Activated naive CD8-positive, alpha-beta T cell treated with anti-CD3 and anti-CD28 coated beads for 36 hours (primary cell): ENCODE data around the gene BTBD2. TPM values are rescaled to one million over a fixed set of nuclear protein-coding genes. Genes with fewer than 3 reads are reported as not detected.

Experiments
- DNase-seq: peaks from one replicate; pipeline ENCODE4 v3.0.0; 2021
- H3K27ac Mint-ChIP-seq: one replicate; pipeline ENCODE4 v1.8.0; 2022; ENCODE audit warnings: mild to moderate bottlenecking, moderate library complexity, mixed read lengths
- H3K27me3 Mint-ChIP-seq: one replicate; pipeline ENCODE4 v1.8.0; 2022; ENCODE audit warnings: mild to moderate bottlenecking, mixed read lengths
- H3K36me3 Mint-ChIP-seq: one replicate; pipeline ENCODE4 v1.8.0; 2021; ENCODE audit warnings: mild to moderate bottlenecking, mixed read lengths
- H3K4me1 Mint-ChIP-seq: one replicate; pipeline ENCODE4 v1.8.0; 2021; ENCODE audit warnings: mixed read lengths
- H3K4me3 Mint-ChIP-seq: one replicate; pipeline ENCODE4 v1.8.0; 2022; ENCODE audit warnings: mild to moderate bottlenecking, moderate library complexity, mixed read lengths
- H3K9me3 Mint-ChIP-seq: one replicate; pipeline ENCODE4 v1.8.0; 2022; ENCODE audit warnings: mixed read lengths
- total RNA-seq, 2 experiments: library from RNA; stranded (reverse); gene quantifications; one replicate each; pipeline ENCODE4 v1.2.3, GENCODE V29; 2021

Gene BTBD2
- total RNA-seq, 2 experiments from 2014 or later: 22.1 to 26.2 TPM

DNA sequence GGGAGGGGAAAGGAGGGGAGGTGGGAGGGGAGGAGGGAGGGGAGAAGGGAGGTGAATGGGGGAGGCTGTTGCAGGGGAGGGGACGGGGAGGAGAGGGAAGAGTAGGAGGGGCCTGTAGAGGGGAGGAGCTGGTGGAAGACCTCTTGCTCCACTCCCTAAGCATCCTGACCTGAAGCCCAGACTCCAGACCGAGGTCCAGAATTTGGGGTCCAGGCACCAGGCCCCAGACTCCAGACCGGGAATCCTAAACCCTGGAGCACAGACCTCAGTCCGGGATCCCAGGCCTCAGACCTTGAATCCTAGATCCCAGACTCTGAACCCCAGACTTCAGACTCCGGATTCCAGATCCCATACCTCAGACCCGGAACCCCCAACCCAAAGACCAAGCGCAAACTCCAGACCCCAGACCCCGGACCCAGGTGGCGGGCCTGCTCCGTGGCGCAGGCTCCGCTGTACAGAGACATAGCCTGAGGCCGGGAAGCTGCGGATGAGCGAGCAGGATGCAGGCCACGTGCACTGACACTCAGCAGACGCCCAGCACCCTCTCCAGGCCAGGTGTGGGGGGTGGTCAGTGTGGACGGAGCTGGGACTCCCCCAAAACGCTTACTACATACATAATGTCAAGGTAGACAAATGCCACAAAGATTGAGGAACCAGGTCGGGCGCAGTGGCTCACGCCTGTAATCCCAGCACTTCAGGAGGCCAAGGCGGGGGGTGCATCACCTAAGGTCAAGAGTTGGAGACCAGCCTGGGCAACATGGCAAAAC, 710 bp upstream of the BTBD2 start:
- H3K4me3 Mint-ChIP-seq: peak overlapping the region; percentile 70
- peak; percentile 39 for DNase-seq
- H3K4me1 Mint-ChIP-seq: peaks cover 7% of the 10 kb centered on the region
- H3K9me3 Mint-ChIP-seq: no peaks in the 10 kb centered on the region
- H3K27ac Mint-ChIP-seq: no peak overlapping the region
- no peaks in the 10 kb centered on the region for H3K27me3 Mint-ChIP-seq
- peaks cover 9% of the 10 kb centered on the region for H3K36me3 Mint-ChIP-seq

DNA sequence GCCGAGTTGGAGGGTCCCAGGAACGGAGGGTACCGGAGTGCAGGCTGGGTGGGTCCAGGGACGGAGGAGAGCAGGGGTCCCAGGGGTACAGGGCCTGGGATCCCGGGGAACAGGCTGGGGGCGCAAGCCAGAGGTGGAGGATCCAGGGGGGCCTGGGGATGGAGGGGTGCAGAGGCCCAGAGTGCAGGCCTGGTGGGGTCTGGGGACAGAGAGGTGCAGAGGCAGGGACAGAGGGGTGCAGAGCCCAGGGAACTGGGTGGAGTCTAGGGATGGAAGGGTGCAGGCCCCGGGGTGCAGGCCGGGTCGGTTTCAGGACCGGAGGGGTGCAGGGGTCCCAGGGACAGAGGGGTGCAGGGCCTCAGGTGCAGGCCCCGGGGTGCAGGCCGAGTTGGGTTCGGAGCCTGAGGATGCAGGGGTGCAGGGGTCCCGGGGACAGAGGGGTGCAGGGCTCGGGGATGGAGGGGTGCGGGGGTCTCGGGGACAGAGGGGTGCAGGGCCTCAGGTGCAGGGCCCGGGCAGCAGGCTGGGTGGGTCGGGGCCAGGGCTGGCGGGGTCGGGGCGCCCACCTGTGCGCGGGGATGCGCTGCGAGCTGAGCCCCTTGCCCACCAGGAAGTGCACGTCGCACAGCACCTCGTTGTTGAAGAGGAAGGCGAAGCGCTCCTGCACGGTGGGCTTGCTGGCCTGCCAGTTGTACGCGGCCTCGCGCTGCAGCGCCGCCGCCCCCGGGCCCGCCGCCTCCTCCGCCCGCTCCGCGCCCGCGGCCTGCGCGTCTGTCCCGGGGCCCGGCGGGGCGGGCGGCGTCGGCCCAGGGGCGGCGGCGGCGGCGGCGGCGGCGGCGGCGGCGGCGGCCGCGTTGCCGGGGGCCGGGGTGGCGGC, 545 bp downstream of the BTBD2 start:
- Mint-ChIP-seq H3K9me3 (no peaks in the 10 kb centered on the region), H3K4me3 (peak overlapping the region; percentile 76), H3K4me1 (peaks cover 7% of the 10 kb centered on the region), H3K27me3 (no peaks in the 10 kb centered on the region), H3K36me3 (peaks cover 9% of the 10 kb centered on the region), H3K27ac (peak overlapping the region; percentile 42)
- peak; percentile 54 for DNase-seq

DNA sequence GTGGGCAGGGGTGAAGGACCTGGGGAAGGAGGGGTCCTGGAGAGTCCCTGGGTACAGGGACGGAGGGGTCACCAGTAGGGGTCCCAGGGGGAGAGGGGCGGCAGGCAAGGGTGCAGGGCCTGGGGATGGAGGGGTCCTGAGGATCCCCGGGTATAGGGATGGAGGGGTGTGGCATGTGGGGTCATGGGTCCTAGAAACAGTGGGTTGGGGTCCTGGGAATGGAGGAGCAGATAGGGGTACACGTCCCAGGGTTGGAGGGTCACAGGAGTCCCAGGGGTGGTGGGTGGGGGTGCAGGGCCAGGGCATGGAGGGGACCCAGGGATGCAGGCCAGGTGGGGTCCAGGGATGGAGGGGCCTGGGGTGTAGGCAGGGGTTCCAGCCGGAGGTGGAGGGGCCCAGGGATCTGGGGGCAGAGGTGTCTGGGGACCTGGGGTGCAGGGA, 1.4 kb downstream of the BTBD2 start:
- DNase-seq: no peak
- Mint-ChIP-seq H3K9me3 (no peaks in the 10 kb centered on the region), H3K4me1 (peaks cover 7% of the 10 kb centered on the region), H3K27me3 (no peaks in the 10 kb centered on the region), H3K4me3 (peak overlapping the region; percentile 76), H3K27ac (no peak overlapping the region), H3K36me3 (peaks cover 9% of the 10 kb centered on the region)

DNA sequence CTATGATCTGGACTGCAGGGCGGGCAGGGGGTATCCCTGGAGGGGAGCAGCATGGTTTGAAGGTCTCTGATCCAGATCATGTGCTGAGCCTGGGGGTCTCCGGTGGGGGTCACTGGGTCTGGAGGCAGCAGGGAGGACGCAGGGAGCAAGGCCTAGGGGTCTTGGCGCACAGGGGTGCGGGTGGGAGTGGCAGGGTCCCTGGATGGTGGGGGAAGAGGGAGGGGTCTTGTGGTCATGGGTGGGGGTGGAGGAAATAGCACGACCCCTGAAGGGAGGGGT, 1.9 kb downstream of the BTBD2 start:
- peaks cover 9% of the 10 kb centered on the region for H3K36me3 Mint-ChIP-seq
- no peaks in the 10 kb centered on the region for H3K27me3 Mint-ChIP-seq
- no peak for DNase-seq
- H3K27ac Mint-ChIP-seq: no peak overlapping the region
- H3K4me3 Mint-ChIP-seq: no peak overlapping the region
- no peaks in the 10 kb centered on the region for H3K9me3 Mint-ChIP-seq
- peaks cover 8% of the 10 kb centered on the region for H3K4me1 Mint-ChIP-seq

DNA sequence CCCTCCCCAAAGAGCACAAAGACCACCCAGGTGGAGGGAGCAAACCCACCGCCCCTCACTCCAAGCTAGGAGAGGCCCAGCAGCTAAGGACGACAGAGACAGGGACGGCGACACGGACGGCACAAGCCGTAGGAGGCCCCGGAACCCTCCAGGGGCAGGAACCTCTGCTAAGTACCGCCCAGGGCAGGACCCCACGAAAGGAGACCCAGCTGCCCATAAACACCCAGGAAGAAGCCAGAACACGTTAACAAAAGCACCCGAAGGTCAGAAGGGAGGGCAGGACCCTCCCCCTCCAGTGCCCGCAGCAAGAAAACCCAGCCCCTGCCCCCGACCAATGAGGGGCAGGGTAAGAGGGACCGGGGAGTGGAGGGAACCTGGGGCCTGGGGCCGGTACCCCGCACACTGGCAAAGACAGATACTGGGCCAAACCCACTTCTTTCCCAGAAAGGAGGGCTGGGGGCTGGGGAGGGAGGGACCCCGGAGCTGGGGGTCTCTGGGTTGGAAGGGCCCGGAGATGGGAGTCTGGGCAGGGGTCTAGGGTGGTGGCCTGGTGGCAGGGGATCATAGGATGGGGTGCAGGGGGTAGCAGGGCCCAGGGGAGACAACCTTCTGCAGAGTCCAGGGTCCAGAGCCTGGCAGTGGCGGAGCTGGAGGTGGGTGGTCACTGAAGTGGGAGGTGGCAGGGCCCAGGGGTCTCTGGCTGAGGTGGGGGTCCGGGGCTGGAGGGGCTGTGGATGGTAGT, 2.4 kb downstream of the BTBD2 start:
- H3K27ac Mint-ChIP-seq: peak overlapping the region; percentile 34
- H3K4me1 Mint-ChIP-seq: peaks cover 9% of the 10 kb centered on the region
- H3K27me3 Mint-ChIP-seq: no peaks in the 10 kb centered on the region
- H3K36me3 Mint-ChIP-seq: peaks cover 9% of the 10 kb centered on the region
- DNase-seq: no peak
- H3K9me3 Mint-ChIP-seq: no peaks in the 10 kb centered on the region
- H3K4me3 Mint-ChIP-seq: no peak overlapping the region

DNA sequence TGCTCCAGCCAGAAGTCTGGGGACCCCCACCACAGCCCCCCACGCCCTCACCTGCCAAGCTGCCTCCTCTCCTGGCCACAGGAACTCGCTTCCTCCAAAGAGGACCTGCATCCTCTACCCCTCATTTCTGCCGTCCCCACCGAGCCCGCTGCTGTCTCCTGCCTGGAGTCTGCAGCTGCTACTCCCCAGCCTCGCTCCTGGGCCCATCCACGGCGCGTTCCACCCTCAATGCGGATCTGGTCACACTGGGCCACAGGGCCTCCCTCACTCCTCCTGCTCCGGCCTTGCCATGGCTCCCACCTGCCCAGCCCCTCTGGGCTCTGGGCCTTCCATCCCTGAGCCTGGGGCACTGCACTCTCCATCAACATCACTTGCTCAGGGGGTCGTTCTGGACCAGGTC, 4.3 kb downstream of the BTBD2 start:
- H3K4me3 Mint-ChIP-seq: no peak overlapping the region
- H3K9me3 Mint-ChIP-seq: no peaks in the 10 kb centered on the region
- no peak overlapping the region for H3K27ac Mint-ChIP-seq
- no peak for DNase-seq
- H3K36me3 Mint-ChIP-seq: peaks cover 9% of the 10 kb centered on the region
- H3K4me1 Mint-ChIP-seq: peaks cover 4% of the 10 kb centered on the region
- no peaks in the 10 kb centered on the region for H3K27me3 Mint-ChIP-seq

DNA sequence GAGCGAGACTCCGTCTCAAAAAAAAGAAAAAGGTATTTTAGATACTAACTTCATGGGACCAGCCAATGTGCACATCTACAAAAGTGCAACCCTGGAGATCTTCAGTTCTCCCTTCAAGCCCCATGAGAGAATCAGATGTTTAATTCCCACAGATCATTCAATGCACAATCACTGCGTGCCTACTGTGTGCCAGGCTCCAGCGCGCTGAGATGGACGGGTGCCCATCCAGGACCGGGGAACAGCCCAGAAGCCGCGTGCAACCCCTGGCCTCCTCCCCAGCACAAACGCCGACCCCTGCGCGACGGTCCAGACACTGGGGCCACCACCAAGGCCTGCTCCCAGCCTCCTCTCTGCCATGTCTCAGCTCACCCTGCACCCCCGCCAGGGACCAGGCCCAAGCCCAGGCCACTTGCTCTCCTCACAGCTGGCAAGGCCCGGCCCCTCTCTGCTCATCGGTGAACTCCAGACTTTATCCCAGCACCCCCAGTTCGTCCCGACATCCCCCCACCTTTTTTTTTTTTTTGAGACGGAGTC, 5.3 kb downstream of the BTBD2 start:
- no peaks in the 10 kb centered on the region for H3K9me3 Mint-ChIP-seq
- H3K27ac Mint-ChIP-seq: peak overlapping the region; percentile 42
- peaks cover 4% of the 10 kb centered on the region for H3K4me1 Mint-ChIP-seq
- DNase-seq: no peak
- no peak overlapping the region for H3K4me3 Mint-ChIP-seq
- no peaks in the 10 kb centered on the region for H3K27me3 Mint-ChIP-seq
- peaks cover 9% of the 10 kb centered on the region for H3K36me3 Mint-ChIP-seq

DNA sequence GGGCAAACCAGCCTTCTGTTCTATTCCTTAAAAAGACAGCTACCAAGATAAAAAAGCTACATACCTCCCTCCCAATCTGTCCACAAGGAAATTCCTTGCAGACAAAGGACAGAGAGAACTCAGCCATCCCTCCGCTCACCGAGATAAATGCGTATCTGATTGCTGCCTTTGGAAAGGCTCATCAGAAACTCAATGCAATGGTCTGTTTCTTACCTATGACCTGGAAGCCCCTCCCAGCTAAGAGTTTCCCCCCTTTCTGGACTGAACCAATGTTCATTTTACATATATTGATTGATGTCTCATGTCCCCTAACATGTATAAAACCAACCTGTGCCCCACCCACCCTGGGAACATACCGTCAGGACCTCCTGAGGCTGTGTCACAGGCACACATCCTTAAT, 11.6 kb downstream of the BTBD2 start:
- H3K27ac Mint-ChIP-seq: no peak overlapping the region
- H3K4me3 Mint-ChIP-seq: no peak overlapping the region
- no peaks in the 10 kb centered on the region for H3K36me3 Mint-ChIP-seq
- H3K4me1 Mint-ChIP-seq: peaks cover 4% of the 10 kb centered on the region
- DNase-seq: no peak
- no peaks in the 10 kb centered on the region for H3K27me3 Mint-ChIP-seq
- H3K9me3 Mint-ChIP-seq: no peaks in the 10 kb centered on the region

DNA sequence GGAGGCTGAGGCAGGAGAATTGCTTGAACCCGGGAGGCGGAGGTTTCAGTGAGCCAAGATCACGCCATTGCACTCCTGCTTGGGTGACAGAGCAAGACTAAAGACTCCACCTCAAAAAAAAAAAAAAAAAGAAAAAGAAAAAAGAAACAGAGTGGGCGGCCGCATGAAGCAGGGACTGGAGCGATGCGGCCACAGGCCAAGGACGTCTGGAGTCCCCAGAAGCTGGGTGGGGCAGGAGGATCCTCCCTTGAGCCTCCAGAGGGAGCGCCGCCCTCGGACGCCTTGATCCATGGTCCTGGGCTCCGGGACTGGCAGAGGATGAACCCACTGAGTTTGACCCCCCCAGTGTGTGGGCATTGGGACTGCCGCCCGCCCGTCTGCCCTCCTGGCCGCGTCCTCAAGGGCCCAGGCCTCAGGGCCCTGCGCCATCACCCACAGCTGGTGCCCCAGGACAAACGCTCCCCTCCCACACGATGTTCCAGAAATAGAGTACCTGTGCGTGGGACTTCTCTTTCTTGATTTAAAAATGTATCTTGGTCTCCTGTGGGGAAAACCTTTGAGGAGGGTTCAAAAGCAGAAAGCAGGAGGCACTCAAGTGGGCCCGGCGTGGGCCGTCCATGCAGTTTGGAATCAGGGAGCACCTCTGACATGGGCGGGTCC, 15.5 kb downstream of the BTBD2 start:
- H3K27me3 Mint-ChIP-seq: no peaks in the 10 kb centered on the region
- H3K36me3 Mint-ChIP-seq: peaks cover 4% of the 10 kb centered on the region
- no peak for DNase-seq
- H3K9me3 Mint-ChIP-seq: no peaks in the 10 kb centered on the region
- peaks cover 3% of the 10 kb centered on the region for H3K4me1 Mint-ChIP-seq
- H3K27ac Mint-ChIP-seq: no peak overlapping the region
- H3K4me3 Mint-ChIP-seq: no peak overlapping the region

DNA sequence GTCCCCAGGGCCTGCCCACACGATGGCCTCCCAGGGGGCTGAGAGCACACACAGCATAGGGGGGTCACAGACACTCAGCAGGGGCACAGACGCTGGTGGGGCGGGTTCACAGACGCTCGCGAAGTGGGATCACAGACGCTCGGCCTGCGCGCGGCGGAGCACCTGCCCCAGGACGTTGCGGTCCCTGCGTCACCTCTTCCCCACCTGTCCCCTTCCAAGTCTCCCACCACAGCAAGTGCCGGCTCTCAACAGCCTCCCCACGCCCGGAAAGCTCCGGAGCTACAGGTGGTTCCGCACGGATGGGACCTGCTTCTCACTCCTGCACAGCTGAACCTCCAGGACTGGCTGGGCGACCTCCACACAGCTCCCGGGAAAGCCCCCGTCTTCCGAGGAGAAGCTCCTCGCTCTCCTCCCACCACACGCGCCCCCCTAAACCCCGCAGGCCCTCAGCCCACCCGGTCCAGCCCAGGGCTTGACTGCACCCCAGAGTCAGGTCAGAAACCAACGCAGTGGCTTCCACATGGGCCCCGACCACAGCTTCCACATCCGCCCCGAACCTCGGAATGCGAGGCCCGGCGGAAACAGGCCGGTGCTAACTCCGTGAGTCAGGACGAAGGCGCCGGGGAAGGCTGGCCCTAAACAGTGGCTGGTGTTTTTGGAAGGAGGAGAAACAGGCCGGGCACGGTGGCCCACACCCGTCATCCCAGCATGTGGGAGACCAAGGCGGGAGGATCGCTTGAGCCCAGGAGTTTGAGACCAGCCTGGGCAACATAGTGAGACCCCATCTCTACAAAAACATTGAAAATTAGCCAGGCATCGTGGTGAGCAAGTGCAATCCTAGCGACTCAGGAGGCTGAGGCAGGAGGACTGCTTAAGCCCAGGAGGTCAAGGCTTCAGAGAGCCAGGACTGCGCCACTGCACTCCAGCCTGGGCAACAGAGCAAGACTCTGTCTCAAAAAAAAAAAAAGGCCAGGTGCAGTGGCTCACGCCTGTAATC, 16.5 kb downstream of the BTBD2 start:
- H3K36me3 Mint-ChIP-seq: peaks cover 4% of the 10 kb centered on the region
- no peak overlapping the region for H3K4me3 Mint-ChIP-seq
- H3K27me3 Mint-ChIP-seq: no peaks in the 10 kb centered on the region
- H3K9me3 Mint-ChIP-seq: no peaks in the 10 kb centered on the region
- H3K4me1 Mint-ChIP-seq: peaks cover 3% of the 10 kb centered on the region
- DNase-seq: no peak
- no peak overlapping the region for H3K27ac Mint-ChIP-seq

DNA sequence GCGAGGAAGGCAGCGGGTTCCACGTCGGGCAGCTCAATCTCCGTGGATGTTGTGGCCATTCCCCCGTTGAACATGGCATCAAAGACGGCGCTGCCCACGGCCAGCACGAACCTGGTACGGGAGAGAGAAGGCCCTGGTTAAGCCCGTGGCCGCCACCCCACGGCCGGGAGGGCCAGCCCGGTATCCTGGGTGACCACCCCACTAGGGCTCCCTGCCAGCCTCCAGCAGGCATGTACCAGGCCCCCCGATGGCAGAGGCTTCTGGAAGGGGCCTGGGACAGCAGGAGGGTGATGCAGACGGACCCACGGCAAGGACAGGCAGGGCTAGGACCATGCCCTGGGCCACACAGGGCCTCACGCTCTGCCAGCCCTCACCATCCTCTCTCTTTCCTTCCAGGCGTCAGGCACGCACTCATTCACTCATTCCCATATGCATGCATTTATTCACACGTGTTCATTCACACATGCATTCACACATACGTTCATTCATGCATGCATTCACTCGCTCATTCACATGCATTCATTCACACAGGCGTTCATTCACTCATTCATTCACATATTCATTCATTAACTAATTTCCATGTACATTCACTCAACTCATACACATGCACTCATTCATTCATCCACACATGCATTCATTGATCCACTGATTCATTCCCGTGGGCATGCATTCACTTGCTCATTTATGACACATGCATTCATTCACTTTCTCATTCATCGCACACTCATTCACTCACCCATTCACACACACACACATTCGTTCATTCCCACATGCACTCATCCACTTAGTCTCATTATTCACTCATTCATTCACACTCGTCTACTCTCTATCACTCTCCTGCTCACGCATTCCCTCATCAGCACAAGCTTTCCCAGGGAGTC, 17.9 kb downstream of the BTBD2 start:
- H3K36me3 Mint-ChIP-seq: peaks cover 4% of the 10 kb centered on the region
- H3K27ac Mint-ChIP-seq: no peak overlapping the region
- peaks cover 3% of the 10 kb centered on the region for H3K4me1 Mint-ChIP-seq
- H3K27me3 Mint-ChIP-seq: no peaks in the 10 kb centered on the region
- no peaks in the 10 kb centered on the region for H3K9me3 Mint-ChIP-seq
- no peak overlapping the region for H3K4me3 Mint-ChIP-seq
- DNase-seq: no peak

DNA sequence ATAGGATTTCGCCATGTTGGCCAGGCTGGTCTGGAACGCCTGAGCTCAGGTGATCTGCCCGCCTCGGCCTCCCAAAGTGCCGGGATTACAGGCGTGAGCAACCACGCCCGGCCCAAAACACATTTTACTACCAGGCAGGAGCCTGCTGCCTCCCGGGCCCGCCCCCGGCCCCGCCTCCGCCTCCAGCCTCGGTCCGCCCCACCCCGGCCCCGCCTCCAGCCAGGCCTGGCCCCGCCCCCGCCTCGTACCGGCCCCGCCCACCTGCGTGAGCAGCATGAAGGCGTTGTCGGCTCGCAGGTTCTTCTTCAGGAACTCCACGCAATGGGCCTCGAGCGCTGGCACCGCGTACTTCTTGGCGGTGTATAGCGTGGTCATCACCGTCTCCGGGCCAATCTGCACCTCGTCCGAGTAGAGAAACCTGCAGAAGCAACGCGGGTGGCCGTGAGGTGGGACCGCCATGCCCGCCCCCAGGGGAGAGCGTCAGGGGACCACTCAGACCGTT, 22.7 kb downstream of the BTBD2 start:
- Mint-ChIP-seq H3K36me3 (peaks cover 6% of the 10 kb centered on the region), H3K4me3 (no peak overlapping the region), H3K4me1 (no peaks in the 10 kb centered on the region), H3K9me3 (no peaks in the 10 kb centered on the region), H3K27me3 (no peaks in the 10 kb centered on the region), H3K27ac (no peak overlapping the region)
- peak; percentile 24 for DNase-seq
